T-helper 2 cell (primary cell): Measurements from ENCODE around the gene MYL1.

ENCODE experiments used
- DNase-seq, 5 experiments: peaks; one replicate each; pipeline versions ENCODE4 v3.0.0 to v3.0.0-alpha.2; 2012 to 2022

Gene MYL1

GRCh38 chr2:210264282-210264681, 50.7 kb downstream of the MYL1 start:
- no peak for DNase-seq

- no peak for DNase-seq
Observed at GRCh38 chr2:210263841-210264240, 51.1 kb downstream of the MYL1 start.

GRCh38 chr2:210262036-210262435, 52.9 kb downstream of the MYL1 start:
- DNase-seq, result no peak

GRCh38 chr2:210259687-210260086, 55.3 kb downstream of the MYL1 start:
- DNase-seq, result no peak

- DNase-seq, result no peak
Observed at GRCh38 chr2:210252699-210253606, 62.0 kb downstream of the MYL1 start.

- DNase-seq, result no peak
Observed at GRCh38 chr2:210250622-210251021, 64.4 kb downstream of the MYL1 start.
